Measurements from ENCODE around the gene ANP32B.
"Not testable (repeated sequence)": the region's sequence is repeated elsewhere in the genome, so short reads cannot be mapped to it uniquely, and the experiment has no call there.

Gene ANP32B

DNA sequence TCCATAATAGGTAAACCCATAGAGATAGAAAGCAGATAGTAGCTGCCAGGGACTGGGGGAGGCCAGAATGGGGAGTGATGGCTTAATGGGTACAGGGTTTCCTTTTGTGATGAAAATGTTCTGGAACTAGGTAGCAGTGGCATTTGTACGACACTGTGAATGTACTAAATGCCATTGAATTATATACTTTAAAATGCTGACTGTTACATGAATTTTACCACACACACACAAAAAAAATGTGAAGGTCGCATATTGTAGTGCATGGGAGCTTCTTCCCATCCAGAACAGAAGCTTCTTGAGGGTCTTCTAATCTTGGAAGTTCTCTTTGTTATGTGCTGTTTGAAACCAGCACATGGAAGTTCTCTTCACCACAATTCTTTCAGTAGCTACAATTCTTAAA lies 19.9 kb upstream of the ANP32B start:
- no peak for DNase-seq (ENCODE audit: low spot score)

GRCh38 chr9:97964901-97965300 lies 18.2 kb upstream of the ANP32B start:
- DNase-seq (ENCODE audit: low spot score) = no peak

DNA sequence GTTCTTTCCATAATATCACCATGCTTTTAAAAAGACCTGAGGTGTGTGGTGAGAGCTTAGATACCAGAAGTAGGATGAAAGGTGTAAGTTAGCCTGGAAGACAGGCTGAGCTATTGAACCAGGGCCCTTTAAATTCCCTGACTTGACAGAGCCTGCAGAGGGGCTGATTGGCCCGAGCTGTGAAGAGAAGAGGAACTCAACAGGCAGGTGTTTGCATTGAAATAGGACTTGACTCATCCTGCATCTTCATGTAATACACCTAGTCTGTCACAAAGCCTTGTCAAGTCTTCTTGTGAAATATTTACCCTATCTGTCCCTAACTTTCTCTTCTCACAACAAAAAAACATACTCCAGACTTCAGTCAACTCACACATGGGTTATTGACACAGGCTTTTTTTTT lies 16.6 kb upstream of the ANP32B start:
- DNase-seq (ENCODE audit: low spot score) = no peak

GRCh38 chr9:97969014-97969413 lies 14.1 kb upstream of the ANP32B start:
- no peak for DNase-seq (ENCODE audit: low spot score)

- no peak for DNase-seq (ENCODE audit: low spot score)
These were observed 13.0 kb upstream of the ANP32B start for GRCh38 chr9:97970165-97970564.

DNA sequence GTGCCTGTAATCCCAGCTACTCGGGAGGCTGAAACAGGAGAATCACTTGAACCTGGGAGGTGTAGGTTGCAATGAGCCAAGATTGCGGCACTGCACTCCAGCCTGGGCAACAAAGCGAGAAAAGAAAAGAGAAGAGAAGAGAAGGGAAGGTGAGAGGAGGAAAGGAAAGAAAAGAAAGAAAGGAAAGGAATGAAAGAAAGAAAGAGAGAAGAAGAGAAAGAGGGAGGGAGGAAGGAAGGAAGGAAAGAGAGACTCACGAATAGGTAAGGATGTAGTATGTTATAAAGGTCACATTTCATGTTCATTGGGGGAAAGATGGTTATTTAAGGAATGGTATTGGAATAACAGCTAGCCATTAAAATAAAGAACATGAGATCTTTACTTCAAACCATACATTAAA lies 10.4 kb upstream of the ANP32B start:
- DNase-seq (ENCODE audit: low spot score) = no peak

DNA sequence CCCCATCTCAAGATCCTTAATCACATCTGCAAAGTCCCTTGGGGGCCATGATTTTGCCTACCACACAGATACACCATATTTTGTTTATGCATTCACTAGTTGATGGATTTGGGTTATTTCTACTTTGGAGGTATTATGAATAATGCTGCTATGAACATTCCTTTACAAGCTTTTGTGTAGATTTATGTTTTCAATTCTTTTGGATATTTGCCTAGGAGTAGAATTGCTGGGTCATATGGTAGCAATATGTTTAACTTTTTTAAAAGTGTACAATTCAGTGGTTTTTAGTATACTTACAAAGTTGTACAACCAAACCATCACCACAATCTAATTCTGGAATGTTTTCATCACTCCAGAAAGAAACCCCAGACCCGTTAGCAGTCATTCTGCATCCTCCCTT lies 7.8 kb upstream of the ANP32B start:
- no peak for DNase-seq (ENCODE audit: low spot score)

DNA sequence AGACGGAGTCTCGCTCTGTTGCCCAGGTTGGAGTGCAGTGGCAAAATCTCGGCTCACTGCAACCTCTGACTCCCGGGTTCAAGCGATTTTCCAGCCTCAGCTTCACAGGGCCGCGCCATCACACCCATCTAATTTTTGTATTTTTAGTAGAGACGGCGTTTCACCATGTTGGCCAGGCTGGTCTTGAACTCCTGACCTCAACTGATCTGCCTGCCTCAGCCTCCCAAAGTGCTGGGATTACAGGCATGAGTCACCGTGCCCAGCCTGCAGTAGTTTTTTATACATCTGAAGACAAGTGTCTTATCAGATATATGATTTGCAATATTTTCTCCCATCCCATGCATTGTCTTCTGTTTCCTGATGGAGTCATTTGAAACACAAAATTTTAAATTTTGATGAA lies 6.5 kb upstream of the ANP32B start:
- DNase-seq (ENCODE audit: low spot score) = not testable (repeated sequence)

- DNase-seq (ENCODE audit: low spot score) = no peak
These were observed 4.6 kb upstream of the ANP32B start for GRCh38 chr9:97978371-97979130.

- DNase-seq (ENCODE audit: low spot score) = no peak
These were observed 3.2 kb upstream of the ANP32B start for GRCh38 chr9:97979788-97980478.

GRCh38 chr9:97980479-97980803 lies 2.7 kb upstream of the ANP32B start:
- no peak for DNase-seq (ENCODE audit: low spot score)

- peak; percentile 97 for DNase-seq (ENCODE audit: low spot score)
These were observed 2.0 kb upstream of the ANP32B start for GRCh38 chr9:97980918-97981845.

- no peak for DNase-seq (ENCODE audit: low spot score)
These were observed 1.1 kb upstream of the ANP32B start for GRCh38 chr9:97981846-97982682.

DNA sequence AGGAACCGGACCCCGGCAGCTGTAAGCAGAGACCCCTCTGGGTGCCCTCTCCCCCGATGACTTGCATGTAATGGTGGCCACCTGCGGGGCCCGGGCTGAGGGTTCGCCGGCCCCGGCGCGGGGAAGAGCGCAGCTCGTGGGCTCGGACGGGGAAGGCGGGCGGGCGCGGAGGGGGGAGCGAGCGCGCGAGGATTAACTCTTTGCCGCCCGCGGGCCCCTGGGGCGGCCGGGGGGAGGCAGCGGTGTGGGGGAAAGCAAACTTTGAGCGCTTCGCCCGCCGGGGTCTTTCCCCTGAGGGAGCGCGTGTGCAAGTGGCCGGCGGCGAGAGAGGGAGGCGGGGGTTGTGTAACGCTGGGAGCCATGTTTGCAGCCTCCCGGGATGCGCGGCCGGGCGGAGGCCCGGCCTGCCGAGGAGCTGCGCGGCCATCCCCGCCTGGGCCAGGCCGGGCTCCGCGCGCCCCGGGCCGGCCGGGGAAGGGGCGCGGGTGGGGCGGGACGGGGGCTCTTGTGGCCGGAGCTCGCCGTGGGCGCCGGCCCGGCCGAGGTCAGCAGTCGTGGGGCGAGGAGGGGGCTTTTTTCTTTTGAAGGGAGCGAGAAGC lies 547 bp downstream of the ANP32B start:
- no peak for DNase-seq (ENCODE audit: low spot score)

DNA sequence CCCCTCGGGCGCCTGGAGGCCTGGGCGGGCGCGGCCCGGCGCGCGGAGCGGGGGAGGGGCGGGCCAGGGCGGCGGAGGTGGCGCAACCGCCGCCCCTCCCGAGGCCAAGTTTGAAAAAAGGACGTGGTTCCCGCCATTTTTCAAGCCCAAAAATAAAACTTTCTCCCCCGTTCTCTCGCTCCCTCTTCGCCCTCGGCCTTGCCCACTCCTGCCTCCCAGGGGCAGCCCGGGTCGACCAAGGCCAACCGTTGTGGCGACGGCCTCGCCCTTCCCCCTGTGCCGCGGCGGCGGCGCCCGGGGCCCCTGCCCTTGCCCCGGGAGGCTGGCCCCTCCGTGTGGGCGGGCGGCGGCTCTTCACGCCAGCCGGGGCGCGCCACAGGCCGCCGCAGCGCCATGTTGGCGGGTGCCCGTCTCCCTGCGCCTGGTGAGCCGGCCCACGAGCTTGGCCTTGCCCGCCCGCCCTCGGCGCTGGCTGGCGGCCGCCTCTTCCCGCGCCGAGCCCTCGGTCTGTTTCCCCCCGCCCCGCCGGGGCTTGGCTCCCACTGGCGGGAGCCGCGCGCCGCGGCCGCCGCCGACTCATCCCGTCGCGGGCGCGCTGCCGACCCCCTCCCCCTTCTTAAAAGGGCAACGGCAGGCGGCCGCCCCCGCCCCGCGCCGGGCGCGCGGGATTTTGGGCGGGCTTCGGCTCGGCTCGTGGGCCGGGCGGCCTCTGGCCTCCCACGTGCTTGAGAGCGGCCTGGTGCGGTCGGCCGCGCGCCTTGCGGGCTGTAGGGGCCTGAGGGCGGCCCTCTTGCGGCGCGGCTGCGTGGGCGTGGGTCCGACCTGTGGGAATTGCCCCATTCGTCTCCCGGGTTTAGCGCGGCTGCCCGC lies 1.3 kb downstream of the ANP32B start:
- DNase-seq (ENCODE audit: low spot score) = peak; percentile 70

GRCh38 chr9:97985058-97985861 lies 2.1 kb downstream of the ANP32B start:
- DNase-seq (ENCODE audit: low spot score) = no peak

- no peak for DNase-seq (ENCODE audit: low spot score)
These were observed 4.3 kb downstream of the ANP32B start for GRCh38 chr9:97987487-97987886.

GRCh38 chr9:97990259-97990658 lies 7.1 kb downstream of the ANP32B start:
- DNase-seq (ENCODE audit: low spot score) = peak; percentile 44

DNA sequence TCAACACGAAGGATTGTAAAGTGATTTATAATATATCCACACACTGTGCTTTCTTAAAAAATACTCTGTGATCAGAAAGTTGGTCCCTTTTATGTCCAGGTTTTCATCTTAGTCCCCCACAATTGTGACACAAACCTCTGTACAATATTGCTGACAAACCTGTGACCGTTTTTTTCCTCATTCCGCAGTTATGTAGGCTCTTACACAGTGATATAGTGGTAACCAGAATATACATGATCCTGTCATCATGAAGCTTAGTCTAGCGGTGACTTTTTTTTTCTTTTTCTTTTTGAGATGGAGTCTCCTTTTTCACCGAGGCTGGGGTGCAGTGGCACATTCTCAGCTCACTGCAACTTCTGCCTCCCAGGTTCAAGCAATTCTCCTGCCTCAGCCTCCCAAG lies 8.7 kb downstream of the ANP32B start:
- DNase-seq (ENCODE audit: low spot score) = no peak

- DNase-seq (ENCODE audit: low spot score) = no peak
These were observed 9.1 kb downstream of the ANP32B start for GRCh38 chr9:97992219-97992618.

Data from COLO829 (cell line).